H54 (cell line): ENCODE results near the gene PLIN3.
A peak's percentile ranks its signal among the peaks of the same experiment; 100 is the strongest.

Experiments
- DNase-seq: peaks from one replicate; pipeline ENCODE4 v3.0.0; 2011; ENCODE audit warnings: low spot score, mixed read lengths; ENCODE audit not compliant: insufficient read length
- FAIRE-seq: peaks from 3 replicates; lab custom pipeline; 2011; peaks lifted over from hg19 to GRCh38; lab: Jason Lieb, UNC
- POLR2A ChIP-seq: IDR thresholded peaks from 2 replicates; pipeline ENCODE4 v1.6.1; 2011; ENCODE audit warnings: low read depth, mild to moderate bottlenecking, low read length

Gene PLIN3

GRCh38 chr19:4867534-4868285 lies at the start of gene PLIN3:
TSS of gene PLIN3 (minus strand) at chr19:4867667. CDS start at chr19:4861394, 6,273 bp downstream.
- TF ChIP-seq POLR2A: peak; percentile 77
- peak; percentile 91 for DNase-seq
- no peak for FAIRE-seq

DNA sequence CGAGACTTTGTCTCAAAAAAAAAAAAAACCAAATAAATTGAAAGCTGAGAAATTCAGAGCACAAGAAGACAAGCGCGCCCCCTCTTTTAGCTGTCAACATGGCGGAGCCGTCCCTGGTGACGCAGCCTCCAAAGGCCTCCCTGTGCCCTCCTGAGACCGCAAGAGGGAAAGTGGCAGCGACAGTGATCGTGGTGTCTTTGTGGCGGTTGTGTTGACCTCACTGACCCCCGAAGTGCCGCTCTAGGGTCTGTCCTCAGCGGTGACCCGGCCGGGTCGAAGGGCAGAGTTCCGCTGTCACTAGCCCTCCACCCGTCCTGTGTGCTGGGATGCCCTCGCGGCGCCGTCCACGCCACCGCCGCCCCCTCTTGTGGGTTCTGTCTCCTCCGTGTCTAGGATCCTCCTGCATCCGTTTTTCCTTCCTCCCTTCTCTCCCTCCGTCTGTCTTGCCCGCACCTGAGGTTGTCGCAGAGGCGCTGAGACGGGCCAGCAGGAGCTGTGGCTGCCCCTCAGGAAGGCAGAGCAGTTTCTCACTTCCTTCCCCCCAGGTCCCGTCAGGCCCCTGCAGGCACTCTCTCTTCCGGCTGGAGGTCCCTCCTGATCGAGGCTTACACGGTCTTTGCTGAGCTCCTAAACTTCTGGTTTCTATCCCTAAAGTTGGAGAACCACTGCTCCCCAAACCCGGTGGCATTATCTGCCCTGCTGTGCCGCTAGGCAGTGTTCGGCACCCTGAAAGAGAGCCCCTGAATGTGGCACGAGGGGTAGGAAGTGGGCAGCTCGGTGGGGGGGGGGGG lies 49.0 kb upstream of the PLIN3 start:
- TF ChIP-seq POLR2A: no peak
- no peak for FAIRE-seq
- no peak for DNase-seq

DNA sequence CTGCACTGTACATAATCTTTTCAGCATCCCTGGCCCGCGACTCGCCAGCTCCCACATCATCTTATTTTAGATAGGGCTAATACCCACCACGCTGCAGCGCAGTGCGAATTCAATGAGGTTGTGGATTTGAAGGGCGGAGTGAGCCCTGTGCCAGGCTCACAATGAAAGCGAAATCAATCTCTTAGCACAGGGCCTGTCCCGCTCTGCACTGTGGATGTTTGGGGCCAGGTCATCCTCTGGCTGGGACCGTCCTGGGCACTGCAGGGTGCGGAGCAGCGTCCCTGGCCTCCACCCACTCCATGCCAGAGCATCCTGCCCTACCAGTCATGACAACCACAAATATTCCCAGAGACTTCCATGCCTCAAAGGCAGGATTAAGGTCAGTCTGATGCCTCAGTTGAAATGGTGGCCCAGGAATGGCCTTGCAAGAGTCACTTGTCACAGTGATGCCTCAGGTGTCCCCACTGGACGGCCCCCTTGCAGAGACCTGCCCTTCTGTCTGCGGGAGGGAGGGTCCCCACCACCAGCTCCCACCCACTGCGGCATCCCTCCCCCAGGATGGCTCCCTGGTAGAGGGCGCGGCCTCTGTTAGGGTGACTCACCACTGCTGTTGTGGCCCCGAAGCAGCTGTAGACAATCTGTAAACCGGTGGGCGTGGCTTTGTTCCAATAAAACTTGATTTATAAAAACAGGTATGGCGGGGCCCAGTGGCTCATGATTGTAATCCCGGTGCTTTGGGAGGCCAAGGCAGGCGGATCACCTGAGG lies 47.5 kb upstream of the PLIN3 start:
- DNase-seq (peak; percentile 86), FAIRE-seq (peak; percentile 66)
- no peak for TF ChIP-seq POLR2A

GRCh38 chr19:4913996-4914735 lies 46.7 kb upstream of the PLIN3 start:
- no peak for TF ChIP-seq POLR2A
- no peak for DNase-seq
- FAIRE-seq: no peak

DNA sequence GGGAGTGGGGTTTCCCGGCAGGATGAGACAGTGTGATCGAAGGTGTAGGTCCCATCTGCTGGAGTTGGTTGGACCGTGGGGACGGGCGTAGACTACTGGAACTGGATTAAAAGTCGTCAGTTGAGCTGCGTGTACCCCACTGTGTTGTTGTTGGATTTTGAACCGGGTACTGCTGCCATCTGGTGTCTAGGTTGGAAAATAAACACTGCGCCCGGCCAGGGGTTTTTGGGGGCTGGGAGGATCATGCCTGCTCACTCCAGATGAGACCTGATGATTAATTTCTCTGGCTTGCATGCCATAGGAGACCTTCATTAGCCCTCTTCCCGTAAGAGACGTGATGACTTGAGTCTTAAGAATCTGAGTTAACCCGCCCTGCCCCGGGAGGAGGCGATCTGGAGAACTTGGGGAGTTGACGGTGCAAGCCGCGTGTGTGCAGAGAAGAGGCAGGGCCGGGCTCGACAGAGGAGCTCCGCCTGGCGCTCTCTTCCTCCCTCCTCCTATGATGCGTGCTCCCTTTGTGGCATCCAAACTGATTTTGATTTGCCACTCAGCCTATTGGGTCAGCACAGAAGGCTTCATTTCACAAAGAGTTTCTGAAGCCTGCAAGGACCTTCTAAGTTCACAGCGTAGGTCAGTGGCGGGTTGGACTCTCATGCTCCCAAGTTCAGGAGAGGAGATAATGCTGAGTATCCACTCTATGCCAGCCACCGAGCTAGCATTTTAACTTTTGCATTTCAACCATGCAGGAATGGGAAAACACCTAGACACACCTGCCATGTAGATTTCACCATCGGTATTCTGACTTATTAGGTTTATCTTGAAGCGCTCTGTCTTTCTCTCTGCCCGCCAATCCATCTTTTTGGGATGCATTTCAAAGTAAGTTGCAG lies 44.6 kb upstream of the PLIN3 start:
- peak; percentile 69 for FAIRE-seq
- peak; percentile 31; the same call in 1 of the 2 replicates for TF ChIP-seq POLR2A
- DNase-seq: peak; percentile 97

DNA sequence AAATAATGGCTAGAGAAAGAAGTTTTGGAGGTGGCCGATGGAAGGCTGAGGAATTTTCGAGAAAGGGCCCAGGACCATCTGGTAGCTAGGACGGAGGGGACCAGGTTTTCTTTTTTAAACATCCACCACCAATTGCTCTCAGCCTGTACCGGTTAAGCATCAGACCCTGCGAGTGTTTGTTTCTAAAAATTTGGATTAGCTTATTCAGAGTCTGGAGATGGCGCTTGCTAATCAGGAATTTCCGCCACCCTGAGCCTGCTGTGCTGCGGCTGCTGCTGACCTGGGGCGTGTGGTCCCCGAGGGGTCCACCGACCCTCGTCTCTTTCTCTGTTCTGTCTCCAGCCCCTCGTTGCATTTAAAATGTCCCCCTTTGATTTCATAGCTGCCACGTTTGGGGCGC lies 43.8 kb upstream of the PLIN3 start:
- no peak for FAIRE-seq
- DNase-seq: no peak
- TF ChIP-seq POLR2A: no peak

GRCh38 chr19:4910594-4911281 lies 43.3 kb upstream of the PLIN3 start:
- 0 out of 2 replicates have a peak, but pooled peaks have one; percentile 28 for TF ChIP-seq POLR2A
- DNase-seq: peak; percentile 68
- FAIRE-seq: no peak

DNA sequence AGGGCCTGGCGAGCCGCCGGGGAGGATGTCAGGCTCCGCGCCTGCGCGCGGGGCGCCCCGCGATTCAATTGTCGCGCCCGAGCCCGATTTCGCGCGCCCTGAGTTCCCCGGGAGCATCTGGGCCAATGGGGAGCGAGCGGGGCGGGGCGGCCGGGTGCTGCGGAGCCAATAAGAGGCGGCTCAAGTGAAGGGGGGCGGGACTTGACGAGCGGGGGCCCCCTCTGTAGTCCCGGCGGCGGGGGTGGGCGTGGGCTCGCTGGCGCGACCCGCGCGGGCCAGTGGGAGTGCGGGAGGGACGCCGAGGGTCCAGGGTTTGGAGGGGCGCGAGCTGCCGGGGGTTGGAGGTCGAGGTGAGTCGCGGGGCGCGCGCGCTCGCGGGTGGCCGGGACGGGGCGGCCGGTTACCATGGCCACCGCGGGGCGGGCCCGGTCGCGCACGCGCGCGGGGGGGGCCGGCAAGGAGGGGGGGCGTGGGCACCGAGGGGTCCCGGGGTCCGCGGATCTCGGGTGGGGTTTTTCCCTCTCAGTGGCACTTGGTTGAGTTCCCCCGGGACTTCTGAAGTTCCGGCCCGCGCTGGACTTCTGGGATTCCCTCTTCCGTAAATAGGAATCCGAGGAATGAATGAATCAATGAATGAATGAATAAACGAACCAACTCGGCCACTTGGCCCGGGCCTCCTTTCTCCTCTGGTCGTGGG lies 42.6 kb upstream of the PLIN3 start:
- TF ChIP-seq POLR2A: peak; percentile 2; the same call in 1 of the 2 replicates
- no peak for FAIRE-seq
- DNase-seq: peak; percentile 96

- FAIRE-seq: no peak
- DNase-seq: peak; percentile 62
- peak; percentile 69 for TF ChIP-seq POLR2A
Observed at GRCh38 chr19:4909156-4909896, 41.9 kb upstream of the PLIN3 start, which contains the start of gene UHRF1. TSS of gene UHRF1 (plus strand) at chr19:4909501. CDS start at chr19:4910886, 1,385 bp downstream.

DNA sequence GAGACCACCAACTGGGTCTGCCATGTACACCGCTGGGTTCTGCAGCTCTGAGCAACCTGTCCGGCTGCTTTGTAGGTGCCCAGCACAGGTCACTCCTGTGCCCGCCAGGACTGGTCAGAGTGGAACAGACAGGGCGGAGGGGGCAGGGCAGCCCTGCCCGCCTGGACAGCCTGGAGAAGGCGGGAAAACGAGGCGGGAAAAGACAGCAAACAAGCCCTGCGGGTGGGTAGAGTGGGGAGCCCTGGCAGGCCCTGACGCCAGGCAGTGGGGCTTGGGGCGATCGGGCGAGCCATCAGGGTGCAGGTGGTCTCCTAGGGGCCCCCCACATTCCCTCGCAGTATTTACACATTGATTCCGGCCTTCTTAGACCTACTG lies 41.3 kb upstream of the PLIN3 start:
- FAIRE-seq (no peak), DNase-seq (no peak)
- no peak for TF ChIP-seq POLR2A

GRCh38 chr19:4908360-4908759 lies 40.9 kb upstream of the PLIN3 start:
- FAIRE-seq (no peak), DNase-seq (no peak)
- no peak for TF ChIP-seq POLR2A
